Hepatocyte (in vitro differentiated cells): ENCODE results near the gene PABPN1L.

Experiments
- EZH2 ChIP-seq: fragments of 200-600 bp; sonication (generic); IDR thresholded peaks from 2 replicates; pipeline ENCODE4 v1.6.1; 2016; ENCODE audit warnings: antibody characterized with exemption, mild to moderate bottlenecking, borderline replicate concordance
- TF ChIP-seq, protein P1 (sequence below): fragments of 200-600 bp; sonication (generic); IDR thresholded peaks from 2 replicates; pipeline ENCODE4 v1.5.1; 2016; ENCODE audit warnings: antibody characterized with exemption, mild to moderate bottlenecking; ENCODE audit not compliant: poor library complexity

DNA sequence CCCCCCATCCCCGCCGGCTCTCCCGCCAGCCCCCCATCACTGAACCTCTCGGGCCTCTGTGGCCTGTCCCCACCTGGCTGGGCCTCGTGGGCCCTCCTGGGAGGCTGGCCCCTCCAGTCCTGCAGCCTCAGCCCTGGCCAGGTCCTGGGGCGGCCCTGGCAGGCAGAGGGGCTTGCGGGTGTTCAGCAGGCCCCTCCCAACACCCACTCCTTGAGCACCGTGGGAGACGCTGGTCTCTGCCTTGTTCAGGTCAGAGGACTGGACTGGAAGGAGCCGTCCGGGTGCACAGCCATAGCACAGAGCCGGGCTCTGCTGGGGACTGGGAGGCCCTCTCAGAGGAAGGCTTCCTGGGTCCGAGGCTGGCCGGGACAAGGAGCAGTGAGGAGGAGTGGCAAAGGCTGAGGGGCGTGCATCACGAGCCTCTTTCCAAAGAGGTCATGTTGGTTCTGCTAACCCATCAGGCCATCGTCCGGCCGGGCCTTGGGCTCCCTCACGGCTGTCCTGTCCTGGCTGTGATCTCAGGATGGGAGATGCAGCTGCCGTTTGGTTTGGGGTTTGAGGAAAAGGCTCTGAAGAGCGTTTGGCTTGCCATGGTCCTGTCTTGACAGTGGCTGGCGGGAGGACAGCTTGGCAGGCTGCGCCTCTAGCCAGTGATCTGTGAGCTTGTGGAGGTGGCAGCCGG lies 6.3 kb upstream of the PABPN1L start:
- TF ChIP-seq, protein P1, sequence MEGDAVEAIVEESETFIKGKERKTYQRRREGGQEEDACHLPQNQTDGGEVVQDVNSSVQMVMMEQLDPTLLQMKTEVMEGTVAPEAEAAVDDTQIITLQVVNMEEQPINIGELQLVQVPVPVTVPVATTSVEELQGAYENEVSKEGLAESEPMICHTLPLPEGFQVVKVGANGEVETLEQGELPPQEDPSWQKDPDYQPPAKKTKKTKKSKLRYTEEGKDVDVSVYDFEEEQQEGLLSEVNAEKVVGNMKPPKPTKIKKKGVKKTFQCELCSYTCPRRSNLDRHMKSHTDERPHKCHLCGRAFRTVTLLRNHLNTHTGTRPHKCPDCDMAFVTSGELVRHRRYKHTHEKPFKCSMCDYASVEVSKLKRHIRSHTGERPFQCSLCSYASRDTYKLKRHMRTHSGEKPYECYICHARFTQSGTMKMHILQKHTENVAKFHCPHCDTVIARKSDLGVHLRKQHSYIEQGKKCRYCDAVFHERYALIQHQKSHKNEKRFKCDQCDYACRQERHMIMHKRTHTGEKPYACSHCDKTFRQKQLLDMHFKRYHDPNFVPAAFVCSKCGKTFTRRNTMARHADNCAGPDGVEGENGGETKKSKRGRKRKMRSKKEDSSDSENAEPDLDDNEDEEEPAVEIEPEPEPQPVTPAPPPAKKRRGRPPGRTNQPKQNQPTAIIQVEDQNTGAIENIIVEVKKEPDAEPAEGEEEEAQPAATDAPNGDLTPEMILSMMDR = no peak
- TF ChIP-seq EZH2 = no peak
